ENCODE data around the gene SNX18. TPM values are rescaled to one million over a fixed set of nuclear protein-coding genes. Genes with fewer than 3 reads are reported as not detected.

The SNX18 gene
- total RNA-seq, 1 donor from 2014 or later = 35.4 TPM

DNA sequence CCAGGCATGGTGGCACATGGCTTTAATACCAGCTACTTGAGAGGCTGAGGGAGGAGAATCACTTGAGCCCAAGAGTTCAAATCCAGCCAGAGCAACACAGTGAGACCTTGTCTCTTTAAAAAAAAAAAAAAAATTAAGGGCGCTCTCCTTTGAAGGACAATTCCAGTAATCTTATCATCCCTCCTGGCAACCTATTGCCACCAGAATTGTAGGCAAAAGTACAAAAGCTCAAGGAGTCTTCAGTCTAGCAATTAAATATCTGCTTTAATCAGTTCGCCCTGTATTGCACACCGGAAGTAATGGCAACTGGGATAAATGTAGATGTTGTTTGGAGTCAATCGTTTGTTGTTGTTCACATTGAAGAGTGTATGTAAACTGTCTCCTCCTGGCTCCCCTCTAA lies 7.7 kb downstream of the SNX18 start:
- Histone ChIP-seq H3K27me3 (no peaks in the 10 kb centered on the region), H3K9me3 (no peaks in the 10 kb centered on the region), H3K4me3 (no peak overlapping the region), H3K27ac (no peak overlapping the region), H3K36me3 (no peaks in the 10 kb centered on the region), H3K4me1 (peaks cover 68% of the 10 kb centered on the region)
- TF ChIP-seq, protein P1, sequence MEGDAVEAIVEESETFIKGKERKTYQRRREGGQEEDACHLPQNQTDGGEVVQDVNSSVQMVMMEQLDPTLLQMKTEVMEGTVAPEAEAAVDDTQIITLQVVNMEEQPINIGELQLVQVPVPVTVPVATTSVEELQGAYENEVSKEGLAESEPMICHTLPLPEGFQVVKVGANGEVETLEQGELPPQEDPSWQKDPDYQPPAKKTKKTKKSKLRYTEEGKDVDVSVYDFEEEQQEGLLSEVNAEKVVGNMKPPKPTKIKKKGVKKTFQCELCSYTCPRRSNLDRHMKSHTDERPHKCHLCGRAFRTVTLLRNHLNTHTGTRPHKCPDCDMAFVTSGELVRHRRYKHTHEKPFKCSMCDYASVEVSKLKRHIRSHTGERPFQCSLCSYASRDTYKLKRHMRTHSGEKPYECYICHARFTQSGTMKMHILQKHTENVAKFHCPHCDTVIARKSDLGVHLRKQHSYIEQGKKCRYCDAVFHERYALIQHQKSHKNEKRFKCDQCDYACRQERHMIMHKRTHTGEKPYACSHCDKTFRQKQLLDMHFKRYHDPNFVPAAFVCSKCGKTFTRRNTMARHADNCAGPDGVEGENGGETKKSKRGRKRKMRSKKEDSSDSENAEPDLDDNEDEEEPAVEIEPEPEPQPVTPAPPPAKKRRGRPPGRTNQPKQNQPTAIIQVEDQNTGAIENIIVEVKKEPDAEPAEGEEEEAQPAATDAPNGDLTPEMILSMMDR (IDR thresholded peaks at IDR 0.05) = no peak
- intact Hi-C loops (cut with DNase I) = no loop called here
- no peak for DNase-seq
- no peak for ATAC-seq

- no peaks in the 10 kb centered on the region for H3K9me3 ChIP-seq
- H3K4me3 ChIP-seq = no peak overlapping the region
- TF ChIP-seq, protein P1 (IDR thresholded peaks at IDR 0.05) = no peak
- DNase-seq = no peak
- H3K36me3 ChIP-seq = no peaks in the 10 kb centered on the region
- no peaks in the 10 kb centered on the region for H3K27me3 ChIP-seq
- H3K4me1 ChIP-seq = peaks cover 69% of the 10 kb centered on the region
- ATAC-seq = no peak
- intact Hi-C loops (cut with DNase I) = no loop called here
- H3K27ac ChIP-seq = no peak overlapping the region
These were observed 8.1 kb downstream of the SNX18 start for GRCh38 chr5:54525692-54526091.

GRCh38 chr5:54526604-54527288 lies 9.2 kb downstream of the SNX18 start:
- Histone ChIP-seq H3K4me3 (no peak overlapping the region), H3K27me3 (no peaks in the 10 kb centered on the region), H3K9me3 (no peaks in the 10 kb centered on the region), H3K36me3 (no peaks in the 10 kb centered on the region), H3K27ac (no peak overlapping the region), H3K4me1 (peaks cover 65% of the 10 kb centered on the region)
- ATAC-seq (peak; percentile 8), DNase-seq (no peak)
- TF ChIP-seq, protein P1 (IDR thresholded peaks at IDR 0.05) = no peak
- intact Hi-C loops (cut with DNase I) = no loop called here

DNA sequence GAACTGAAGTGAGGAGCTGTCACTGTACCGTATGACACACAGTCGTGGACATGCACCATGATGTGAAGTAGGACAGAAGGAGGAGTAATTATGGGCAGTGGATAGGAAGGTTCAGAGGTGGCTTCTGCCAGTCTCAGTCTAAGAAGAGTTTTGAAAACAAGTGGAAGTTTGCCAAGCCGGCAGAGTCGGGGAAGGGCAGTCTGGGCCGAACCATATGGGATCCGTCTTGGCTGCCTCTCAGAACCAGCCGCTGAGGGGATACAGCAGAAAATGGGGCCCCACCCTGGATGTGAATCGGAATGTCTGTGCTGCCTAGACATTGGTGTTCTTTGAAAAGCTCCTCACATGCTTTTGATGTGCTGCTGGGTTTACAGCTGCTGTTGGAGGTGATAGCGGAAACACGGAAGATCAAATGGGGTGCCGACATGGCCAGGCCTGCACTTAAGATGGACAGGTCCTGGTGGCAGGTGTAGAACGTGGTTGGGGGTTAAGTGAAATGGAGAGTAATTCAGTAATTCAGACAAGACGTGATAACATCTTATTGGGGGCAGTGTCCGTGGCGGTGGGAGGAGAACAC lies 11.2 kb downstream of the SNX18 start:
- intact Hi-C loops (cut with DNase I) = no loop called here
- DNase-seq = no peak
- Histone ChIP-seq H3K36me3 (no peaks in the 10 kb centered on the region), H3K27ac (no peak overlapping the region), H3K9me3 (no peaks in the 10 kb centered on the region), H3K4me1 (peaks cover 63% of the 10 kb centered on the region), H3K27me3 (no peaks in the 10 kb centered on the region), H3K4me3 (no peak overlapping the region)
- TF ChIP-seq, protein P1 (IDR thresholded peaks at IDR 0.05) = no peak
- no peak for ATAC-seq

DNA sequence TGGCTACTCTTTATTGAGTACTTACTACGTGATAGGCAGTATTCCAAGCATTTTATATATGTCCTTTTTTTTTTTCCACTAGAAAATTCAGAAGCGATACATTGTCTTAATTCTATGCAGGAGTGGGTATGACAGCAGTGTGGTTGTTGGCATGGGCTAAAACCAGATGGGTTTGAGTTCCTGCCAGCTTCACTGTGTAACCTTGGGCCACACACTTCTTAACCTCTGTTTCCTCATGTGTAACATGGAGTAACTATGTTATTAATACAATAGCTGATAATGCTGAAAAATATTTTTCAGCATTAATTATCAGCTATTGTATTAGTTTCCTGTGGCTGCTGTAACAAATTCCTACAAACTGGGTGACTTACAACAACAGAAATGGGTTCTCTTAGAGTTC lies 12.0 kb downstream of the SNX18 start:
- intact Hi-C loops (cut with DNase I) = no loop called here
- no peak overlapping the region for H3K27ac ChIP-seq

More for the DNA sequence above, 12.0 kb downstream of the SNX18 start:
- no peak for DNase-seq
- Histone ChIP-seq H3K36me3 (no peaks in the 10 kb centered on the region), H3K4me3 (no peak overlapping the region), H3K9me3 (no peaks in the 10 kb centered on the region), H3K4me1 (peaks cover 63% of the 10 kb centered on the region), H3K27me3 (no peaks in the 10 kb centered on the region)
- no peak for ATAC-seq
- TF ChIP-seq, protein P1 (IDR thresholded peaks at IDR 0.05) = no peak

Data from upper lobe of right lung (tissue), 1 donor.